RWPE1 (cell line): ENCODE measurements around the gene ANO9.
A peak's percentile ranks its signal among the peaks of the same experiment; 100 is the strongest.
"Not testable (repeated sequence)": the region's sequence is repeated elsewhere in the genome, so short reads cannot be mapped to it uniquely, and the experiment has no call there.

ENCODE experiments used
- CTCF ChIA-PET: fragments of 350-600 bp; sonication (Branson Sonifier 250); formaldehyde crosslinking; extraction: SDS; loops from one replicate; lab custom pipeline; 2021; lab: Yijun Ruan, JAX
- POLR2A ChIA-PET: fragments of 400-600 bp; formaldehyde crosslinking; extraction: SDS; loops from one replicate; lab custom pipeline; 2020; ENCODE audit warnings: antibody characterized with exemption; ENCODE audit not compliant: low non-redundant PET; lab: Yijun Ruan, JAX
- DNase-seq: peaks from one replicate; pipeline ENCODE4 v3.0.0; 2012; ENCODE audit warnings: low spot score
- H3K27ac ChIP-seq: fragments of 450-650 bp; 2 replicates; pipeline ENCODE4 v1.5.1; 2017
- TF ChIP-seq, protein P1 (sequence below): fragments of 450-650 bp; conservative IDR thresholded peaks from 2 replicates; pipeline ENCODE4 v1.5.1; 2017; ENCODE audit warnings: low read depth, mild to moderate bottlenecking

ANO9 gene

DNA sequence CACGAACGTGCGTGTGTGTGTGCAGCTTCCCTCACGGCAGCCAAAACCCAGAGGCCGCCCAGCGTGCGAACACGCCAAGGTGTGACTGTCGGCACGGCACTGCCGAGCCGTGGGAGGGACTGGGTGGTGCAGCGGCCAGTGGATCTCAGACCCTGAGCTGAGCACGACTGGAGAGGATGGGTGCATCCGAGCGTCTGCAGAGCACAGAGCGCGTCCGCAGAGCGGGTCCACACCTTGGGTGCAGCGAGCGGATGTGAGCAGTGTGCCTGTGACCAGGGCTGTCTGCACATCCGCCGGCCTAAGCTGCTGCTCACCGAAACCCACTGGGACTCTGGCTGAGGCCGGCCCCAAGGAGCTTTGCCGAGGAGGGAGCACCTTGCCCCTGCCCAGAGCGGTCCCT, 31.0 kb upstream of the ANO9 start:
- no peak for DNase-seq
- TF ChIP-seq, protein P1, sequence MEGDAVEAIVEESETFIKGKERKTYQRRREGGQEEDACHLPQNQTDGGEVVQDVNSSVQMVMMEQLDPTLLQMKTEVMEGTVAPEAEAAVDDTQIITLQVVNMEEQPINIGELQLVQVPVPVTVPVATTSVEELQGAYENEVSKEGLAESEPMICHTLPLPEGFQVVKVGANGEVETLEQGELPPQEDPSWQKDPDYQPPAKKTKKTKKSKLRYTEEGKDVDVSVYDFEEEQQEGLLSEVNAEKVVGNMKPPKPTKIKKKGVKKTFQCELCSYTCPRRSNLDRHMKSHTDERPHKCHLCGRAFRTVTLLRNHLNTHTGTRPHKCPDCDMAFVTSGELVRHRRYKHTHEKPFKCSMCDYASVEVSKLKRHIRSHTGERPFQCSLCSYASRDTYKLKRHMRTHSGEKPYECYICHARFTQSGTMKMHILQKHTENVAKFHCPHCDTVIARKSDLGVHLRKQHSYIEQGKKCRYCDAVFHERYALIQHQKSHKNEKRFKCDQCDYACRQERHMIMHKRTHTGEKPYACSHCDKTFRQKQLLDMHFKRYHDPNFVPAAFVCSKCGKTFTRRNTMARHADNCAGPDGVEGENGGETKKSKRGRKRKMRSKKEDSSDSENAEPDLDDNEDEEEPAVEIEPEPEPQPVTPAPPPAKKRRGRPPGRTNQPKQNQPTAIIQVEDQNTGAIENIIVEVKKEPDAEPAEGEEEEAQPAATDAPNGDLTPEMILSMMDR, result no peak
- H3K27ac ChIP-seq, result peak overlapping the region; percentile 25
- ChIA-PET CTCF (interaction anchor here (0.5 to 0.7 kb wide), 2 partner anchors 20 to 112 kb away, joined by 3 to 4 read pairs; no protein-coding TSS in a partner anchor), POLR2A (no interaction called here)

GRCh38 chr11:472272-472671, 30.5 kb upstream of the ANO9 start:
- H3K27ac ChIP-seq, result peak overlapping the region; percentile 25
- DNase-seq, result no peak
- TF ChIP-seq, protein P1, result no peak
- ChIA-PET CTCF (no interaction called here), POLR2A (no interaction called here)

GRCh38 chr11:471468-472145, 29.8 kb upstream of the ANO9 start:
- TF ChIP-seq, protein P1, result no peak
- no peak for DNase-seq
- no peak overlapping the region; the same call in 1 of the 2 replicates for H3K27ac ChIP-seq
- ChIA-PET POLR2A (no interaction called here), CTCF (no interaction called here)

GRCh38 chr11:469684-470560, 28.1 kb upstream of the ANO9 start:
- peak overlapping the region; percentile 74 for H3K27ac ChIP-seq
- POLR2A ChIA-PET, result no interaction called here
- TF ChIP-seq, protein P1, result no peak
- DNase-seq, result peak; percentile 28
- CTCF ChIA-PET, result no interaction called here

- POLR2A ChIA-PET, CTCF ChIA-PET, DNase-seq: not testable (repeated sequence)
- peak overlapping the region; percentile 74 for H3K27ac ChIP-seq
Observed at GRCh38 chr11:469026-469683, 27.3 kb upstream of the ANO9 start.

GRCh38 chr11:468493-468892, 26.7 kb upstream of the ANO9 start:
- TF ChIP-seq, protein P1, result no peak
- peak overlapping the region; percentile 23 for H3K27ac ChIP-seq
- CTCF ChIA-PET, result no interaction called here
- DNase-seq, result no peak
- POLR2A ChIA-PET, result no interaction called here
